Renal cortex interstitium (tissue), 11 donors: Measurements from ENCODE around the gene USP49. TPM values are rescaled to one million over a fixed set of nuclear protein-coding genes. Genes with fewer than 3 reads are reported as not detected.

Source experiments
- DNase-seq, 11 donors: peaks; one replicate each; pipeline ENCODE4 v3.0.0-alpha.2; 2013; ENCODE audit warnings: low read depth in 9 of 11, low spot score in 4 of 11; ENCODE audit errors: extremely low read depth in 1 of 11
- polyA plus RNA-seq, 3 donors: library from polyadenylated mRNA; unstranded; fragments of 120-200 nt; gene quantifications; one replicate each; pipeline ENCODE4 v1.2.1, GENCODE V29; 2013; ENCODE audit not compliant: insufficient read length in 3 of 3

USP49 gene
- polyA plus RNA-seq, 3 donors, result 13.1 to 14.5 (median 13.2) TPM

DNA sequence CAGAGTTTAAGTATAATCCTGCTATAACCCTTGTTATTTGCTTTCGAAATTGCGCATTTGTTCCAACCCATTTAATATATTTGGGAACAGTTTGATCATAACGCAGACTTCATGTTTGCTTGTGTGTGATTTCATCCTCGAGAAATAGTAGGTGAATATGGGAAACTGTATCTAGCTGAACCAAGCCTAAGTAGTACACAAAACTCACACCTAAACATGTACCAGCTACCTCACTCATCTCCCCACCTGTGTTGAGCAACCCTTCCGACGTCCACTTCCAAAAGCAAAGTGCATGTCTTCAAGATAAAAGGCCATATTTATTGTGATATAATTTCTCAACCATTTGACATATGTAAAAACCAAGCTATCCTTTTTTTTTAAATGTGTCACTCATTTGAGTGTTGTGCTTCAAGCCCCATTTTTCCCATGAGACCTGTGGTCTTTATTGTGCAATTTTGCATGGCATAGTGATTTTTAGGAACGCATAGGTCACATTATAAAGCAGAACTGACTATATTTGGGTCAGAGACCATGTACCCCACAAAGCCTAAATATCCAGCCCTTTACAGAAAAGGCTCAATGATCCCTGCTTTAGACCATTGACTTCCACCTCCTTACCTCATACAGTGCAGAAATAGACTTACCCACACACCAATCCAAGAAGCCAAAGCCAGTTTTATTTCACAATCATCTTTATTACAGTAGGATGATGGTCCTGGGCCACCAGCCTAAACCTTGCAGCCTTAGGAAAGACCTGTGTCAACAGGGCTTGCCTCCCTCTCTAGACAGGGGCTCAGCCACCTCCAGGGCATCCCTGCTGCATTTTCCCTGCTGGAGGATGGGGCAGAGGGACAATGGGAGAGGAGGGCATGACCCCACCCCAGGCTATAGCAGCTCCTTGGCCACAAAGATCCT, 39.4 kb upstream of the USP49 start:
- DNase-seq, result no peak

DNA sequence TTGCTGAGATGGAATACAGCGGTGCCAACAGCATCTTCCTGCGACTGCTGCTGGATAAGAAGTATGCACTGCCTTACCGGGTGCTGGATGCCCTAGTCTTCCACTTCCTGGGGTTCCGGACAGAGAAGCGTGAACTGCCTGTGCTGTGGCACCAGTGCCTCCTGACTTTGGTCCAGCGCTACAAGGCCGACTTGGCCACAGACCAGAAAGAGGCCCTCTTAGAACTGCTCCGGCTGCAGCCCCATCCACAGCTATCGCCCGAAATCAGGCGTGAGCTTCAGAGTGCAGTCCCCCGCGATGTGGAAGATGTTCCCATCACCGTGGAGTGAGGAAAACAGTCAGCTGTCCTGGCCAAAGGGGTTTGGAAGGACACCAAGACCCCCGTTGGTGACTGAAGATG, 37.2 kb upstream of the USP49 start:
- no peak for DNase-seq

DNA sequence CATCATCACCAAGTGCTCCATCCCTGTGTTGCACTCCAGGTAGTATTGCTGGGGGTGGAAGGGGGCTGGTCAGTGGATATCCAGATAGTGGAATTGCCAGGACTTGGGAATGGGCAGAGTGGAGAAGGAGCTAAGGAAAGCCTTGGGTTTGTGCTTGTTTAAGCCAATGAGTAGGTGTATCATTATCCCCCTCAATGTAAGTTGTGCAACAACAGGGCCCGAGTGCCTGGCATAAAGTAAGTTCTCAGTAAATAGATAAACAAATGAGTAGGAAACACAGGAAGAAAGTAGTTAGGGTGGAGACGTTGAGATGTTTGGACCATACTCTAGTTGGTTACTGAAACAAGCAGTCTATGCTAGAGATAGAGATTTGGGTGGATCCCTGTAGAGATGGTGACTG, 36.6 kb upstream of the USP49 start:
- no peak for DNase-seq

DNA sequence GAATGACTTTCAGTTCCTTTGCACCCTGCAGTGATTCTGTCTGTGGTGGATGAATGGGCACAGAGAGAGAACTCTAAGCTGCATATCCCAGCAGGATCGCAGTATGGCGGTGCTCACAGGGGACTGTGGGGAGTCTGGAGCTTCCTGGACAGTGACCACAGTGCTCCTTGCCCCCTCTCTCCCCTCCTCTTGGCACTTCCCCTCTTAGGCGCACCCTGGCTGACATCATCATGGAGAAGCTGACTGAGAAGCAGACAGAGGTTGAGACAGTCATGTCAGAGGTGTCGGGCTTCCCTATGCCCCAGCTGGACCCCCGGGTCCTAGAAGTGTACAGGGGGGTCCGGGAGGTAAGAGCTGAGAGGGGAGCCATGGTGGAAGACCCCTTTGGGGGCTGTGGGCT, 34.7 kb upstream of the USP49 start:
- DNase-seq, result no peak

DNA sequence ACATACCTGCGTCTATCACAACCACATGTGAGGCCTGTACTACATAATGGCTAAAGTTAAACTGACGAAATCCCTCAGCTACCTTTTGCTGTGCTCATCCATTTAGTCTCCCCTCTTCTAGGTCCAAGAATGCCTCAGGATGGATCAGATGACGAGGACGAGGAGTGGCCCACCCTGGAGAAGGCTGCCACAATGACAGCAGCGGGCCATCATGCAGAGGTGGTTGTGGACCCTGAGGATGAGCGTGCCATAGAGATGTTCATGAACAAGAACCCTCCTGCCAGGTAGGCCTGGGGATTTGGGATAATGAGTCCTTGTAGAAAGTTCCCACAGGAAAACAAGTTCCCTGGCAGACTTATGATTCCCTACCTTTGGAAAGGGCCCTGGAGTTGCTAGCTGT, 32.1 kb upstream of the USP49 start:
- no peak for DNase-seq

DNA sequence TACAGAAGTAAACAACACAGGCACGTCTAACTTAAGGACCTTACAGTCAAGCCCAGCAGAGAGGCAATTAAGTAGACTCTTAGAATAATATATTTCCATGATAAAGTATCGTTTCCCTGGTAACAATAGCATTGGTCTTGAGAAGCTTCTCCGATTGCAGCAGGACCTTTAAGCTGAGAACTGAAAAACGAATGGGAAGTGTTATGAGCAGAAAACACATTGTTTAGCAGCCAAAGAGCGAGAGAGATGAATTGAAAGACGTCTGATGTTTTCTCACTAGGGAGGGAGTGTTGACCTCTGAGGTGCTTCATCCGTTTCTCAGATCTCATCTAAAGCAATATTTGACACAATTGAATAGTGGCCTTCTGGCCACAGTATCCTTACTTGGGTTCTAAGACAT, 27.0 kb upstream of the USP49 start:
- no peak for DNase-seq

DNA sequence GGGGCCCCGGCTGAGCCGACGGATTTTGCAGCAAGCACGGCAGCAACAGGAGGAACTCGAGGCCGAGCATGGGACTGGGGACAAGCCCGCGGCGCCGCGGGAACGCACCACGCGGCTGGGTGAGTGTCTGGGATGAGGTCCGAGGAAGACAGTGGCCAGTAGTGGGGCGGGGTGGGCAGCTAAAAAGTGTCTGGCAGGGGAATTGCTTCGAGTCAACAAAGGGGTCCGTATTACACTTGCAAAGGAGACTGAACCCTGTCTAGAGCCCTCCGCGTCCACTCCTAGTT, 26.5 kb upstream of the USP49 start:
- peak in 1 of 11 donors; percentile 19 for DNase-seq

DNA sequence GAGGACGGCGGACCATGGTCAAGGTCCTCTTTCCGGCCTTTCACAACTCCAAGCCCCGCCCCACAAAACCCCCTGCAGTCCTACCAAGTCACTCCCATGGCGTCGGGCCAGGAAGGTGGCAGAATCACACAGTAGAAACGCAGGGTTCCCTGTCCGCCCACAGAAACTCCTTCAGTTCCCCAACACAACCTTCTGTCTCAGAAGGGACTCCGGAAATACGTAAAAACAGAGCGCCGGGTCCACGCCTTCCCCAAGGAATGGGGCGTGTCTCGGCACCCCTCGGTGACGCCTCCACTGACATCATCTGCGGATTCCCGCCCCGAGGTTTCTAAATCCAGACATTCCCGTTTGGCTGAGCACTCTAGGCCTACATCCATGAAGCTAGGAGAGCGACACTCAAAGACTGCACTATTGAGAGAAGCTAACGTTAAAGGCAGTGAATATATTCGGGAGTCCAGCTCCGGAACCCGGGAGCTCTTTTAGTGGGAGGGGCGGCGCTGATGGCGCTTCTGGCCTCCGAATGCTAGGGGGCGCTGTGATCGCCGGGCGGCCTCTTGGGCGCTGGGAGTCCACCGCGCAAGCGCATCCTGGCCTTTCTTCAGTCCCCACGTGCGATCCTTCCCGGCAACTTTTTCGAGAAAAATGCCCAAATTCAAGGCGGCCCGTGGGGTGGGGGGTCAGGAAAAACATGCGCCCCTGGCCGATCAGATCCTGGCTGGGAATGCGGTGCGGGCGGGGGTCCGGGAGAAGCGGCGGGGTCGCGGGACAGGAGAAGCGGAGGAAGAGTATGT, 25.9 kb upstream of the USP49 start, which contains the start of the genes BYSL and MED20:
TSS of gene BYSL (plus strand) at position 579 of the 791 bp plus-strand sequence. CDS start at position 643, 64 bp downstream.
TSS of gene MED20 (minus strand) at position 219 of the 791 bp plus-strand sequence. CDS start at position 98, 121 bp downstream.
- peak; percentile 84 to 95 (median 93) for DNase-seq

DNA sequence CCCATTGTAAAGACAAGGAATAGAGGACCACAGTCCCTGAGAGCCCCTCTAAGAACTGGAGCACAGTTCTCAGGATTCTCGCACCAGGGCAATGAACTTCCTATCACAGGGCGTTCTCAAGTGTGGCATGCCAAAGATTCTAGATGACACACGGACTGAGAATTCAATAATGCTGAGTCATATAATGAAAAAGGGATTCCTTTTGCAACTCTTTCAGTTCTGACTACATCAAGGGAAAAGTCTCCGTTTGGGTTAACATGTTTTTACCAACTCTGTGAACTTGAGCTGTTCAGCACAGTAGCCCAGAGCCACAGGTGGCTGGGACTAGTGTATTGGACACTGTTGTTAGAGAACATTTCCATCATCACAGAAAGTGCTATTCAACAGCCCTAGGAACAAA, 22.4 kb upstream of the USP49 start:
- no peak for DNase-seq

DNA sequence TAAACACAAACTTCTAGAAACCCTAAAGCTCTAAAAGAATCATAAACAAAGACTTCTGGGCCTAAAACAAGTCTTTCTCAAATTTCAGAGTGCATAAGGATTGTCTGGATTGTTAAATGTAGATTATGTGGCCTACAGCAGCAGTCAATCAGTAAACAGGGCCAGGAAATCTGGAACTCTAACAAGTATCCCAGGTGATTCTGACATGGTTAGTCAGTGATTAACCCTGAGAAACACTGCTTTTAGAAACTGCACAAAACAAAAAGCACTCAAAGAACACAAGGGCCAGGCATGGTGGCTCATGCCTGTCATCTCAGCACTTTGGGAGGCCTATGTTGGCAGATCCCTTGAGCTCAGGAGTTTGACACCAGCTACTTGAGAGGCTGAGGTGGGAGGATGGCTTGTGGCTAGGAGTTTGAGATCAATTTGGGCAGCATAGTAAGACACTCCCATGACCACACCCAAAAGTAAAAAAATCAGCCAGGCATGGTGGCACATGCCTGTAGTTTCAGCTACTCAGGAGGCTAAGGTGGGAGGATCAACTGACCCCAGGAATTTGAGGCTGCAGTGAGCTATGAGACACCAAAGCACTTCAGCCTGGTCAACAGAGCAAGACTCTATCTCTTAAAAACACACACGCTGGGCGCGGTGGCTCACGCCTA, 19.8 kb upstream of the USP49 start:
- no peak for DNase-seq

DNA sequence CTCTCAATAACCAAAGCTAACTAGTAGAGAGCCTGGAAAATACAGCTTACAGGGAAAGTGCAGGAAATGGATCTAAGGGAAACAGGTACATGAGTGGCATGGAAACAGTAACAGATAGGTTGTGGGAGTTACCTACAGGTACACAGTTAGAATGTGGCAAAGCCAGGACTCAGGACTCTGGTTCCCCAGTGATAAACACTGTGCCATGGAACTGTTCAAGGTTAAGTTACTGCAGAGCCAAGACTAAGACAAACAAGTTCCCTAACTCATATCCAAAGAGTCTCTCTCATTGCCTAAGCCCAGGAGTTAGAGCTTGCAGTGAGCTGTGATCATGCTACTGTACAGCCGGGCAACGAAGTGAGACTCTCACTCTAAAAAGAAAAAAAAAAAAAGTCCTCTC, 19.2 kb upstream of the USP49 start:
- DNase-seq, result no peak

DNA sequence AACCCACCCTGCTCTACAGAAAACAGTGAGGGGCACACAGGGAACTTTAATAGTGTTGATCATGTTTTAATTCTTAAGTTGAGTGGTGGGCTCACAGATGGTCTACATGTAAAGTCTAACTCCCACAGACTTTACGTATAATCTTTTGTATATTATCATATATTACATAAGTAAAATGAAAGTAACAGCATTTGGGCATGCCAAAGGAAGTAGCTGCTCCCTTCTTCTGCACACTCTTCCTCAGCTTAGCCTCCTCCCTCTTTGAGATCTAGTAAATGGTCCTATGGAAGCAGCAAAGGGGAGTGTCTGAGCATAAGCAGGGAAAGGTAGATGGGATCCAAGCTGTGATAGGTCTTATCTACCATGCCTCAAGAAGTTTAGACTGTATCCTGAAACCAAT, 14.6 kb upstream of the USP49 start:
- DNase-seq, result no peak

DNA sequence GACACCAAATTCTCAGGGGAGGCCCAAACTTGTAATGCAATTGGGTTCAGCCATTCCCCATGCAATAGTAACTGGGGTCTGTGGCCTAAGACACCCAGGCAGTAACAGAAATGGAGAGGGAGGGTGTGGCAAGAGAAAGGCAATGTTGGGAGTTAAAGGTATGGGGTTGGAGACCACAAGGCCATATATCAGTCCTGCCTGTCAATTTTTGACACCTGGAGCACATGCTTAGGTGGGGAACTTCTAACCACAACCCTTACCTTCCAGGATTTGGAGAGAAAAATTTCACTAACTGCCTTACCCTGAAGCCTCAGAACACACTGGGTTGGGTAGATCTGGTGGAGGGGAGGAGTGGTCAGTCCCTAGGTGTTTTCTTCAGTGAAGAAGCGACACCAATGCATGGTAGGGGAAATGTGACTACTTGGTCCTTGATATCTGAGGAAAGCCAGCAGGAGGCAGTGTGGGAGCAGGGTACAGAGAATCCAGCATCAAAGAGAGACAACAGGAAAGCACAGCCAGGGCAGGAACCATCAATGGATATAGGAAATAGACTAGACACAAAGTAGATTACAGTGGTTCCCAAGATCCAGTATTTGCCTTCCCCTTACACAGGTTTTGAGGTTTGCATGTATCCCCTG, 6.8 kb upstream of the USP49 start:
- no peak for DNase-seq

DNA sequence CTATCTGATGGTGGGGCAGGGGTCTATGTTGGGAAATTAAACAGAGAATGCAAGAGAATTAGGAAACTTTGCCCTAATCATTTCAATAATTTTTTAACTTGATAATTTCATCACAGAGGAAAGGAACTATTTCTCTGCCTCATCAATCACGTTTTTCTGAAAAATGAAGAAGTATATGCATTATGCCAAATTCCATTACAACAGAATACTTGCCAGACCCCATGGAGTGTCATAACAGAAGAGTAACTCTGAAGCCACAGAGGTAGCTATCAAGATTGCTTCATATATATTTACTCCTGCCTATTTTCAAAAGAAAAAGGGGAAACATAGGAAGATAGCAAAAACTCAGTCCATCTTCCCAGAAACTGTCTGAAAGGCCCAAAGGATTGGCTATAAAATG, 5.7 kb upstream of the USP49 start:
- DNase-seq, result no peak

DNA sequence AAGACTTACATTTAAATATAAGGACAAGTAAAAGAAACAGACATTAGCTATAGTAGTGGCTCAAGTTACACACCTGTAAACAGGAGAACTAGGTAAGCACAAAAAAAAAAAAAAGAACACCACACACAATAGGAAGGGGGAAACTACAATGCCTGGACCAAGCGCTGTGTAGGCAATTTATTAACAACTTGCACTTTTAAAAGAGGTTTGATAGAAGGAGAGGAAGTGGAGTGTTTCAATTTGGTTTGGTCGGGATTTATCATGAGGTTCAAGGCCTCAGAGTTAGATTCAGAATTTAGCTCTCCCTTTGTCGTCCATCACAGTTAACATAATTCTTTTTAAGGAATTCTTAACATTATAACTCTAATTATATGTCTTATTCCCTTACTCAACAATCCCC, 1.1 kb upstream of the USP49 start:
- no peak for DNase-seq

DNA sequence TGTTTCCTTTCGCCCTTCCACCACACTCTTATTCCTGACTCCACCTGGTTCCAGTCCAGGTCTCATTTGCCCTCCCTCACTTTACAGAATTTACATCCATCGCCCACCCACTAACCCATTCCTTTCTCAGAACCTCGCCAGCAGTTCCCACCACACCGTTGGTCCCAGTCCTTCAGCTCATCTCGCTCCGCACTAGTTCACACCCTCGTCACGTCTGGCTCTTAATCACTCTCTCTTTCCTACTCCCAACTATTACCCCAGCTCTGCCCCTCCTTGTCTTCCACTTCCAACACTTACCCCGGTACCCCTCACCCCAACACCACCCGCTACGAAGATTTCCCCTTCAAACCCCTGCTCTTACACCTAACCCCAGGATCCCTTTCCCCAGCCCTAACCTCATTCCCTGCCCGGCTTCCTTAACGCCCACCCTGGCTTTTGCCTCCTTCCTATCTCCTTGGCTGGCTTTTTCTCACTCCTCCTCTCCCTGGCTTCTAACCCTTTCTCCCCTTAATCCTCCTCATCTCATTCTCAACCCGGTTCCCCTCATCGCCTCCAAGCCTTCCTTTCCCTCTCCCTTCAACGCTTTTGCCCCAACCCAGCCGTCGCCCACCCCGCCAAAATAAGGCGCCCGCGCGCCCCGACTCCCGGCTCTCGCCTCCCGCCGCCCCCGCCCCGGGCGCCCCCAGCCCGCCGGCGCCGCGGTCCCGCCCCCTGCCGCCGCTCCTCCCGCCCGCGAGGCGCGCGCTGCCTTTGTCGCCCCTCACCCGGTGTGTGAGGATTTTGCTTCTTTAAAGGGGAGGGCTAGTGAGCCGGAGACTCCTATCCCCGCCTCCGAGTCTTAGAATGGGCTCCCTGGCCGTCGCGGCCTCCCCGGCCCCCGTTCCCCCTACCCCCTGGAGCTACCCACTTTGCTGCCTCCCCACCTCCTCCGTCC, 542 bp downstream of the USP49 start:
- DNase-seq, result peak in 5 of 11 donors; percentile 10 to 35 (median 12)

DNA sequence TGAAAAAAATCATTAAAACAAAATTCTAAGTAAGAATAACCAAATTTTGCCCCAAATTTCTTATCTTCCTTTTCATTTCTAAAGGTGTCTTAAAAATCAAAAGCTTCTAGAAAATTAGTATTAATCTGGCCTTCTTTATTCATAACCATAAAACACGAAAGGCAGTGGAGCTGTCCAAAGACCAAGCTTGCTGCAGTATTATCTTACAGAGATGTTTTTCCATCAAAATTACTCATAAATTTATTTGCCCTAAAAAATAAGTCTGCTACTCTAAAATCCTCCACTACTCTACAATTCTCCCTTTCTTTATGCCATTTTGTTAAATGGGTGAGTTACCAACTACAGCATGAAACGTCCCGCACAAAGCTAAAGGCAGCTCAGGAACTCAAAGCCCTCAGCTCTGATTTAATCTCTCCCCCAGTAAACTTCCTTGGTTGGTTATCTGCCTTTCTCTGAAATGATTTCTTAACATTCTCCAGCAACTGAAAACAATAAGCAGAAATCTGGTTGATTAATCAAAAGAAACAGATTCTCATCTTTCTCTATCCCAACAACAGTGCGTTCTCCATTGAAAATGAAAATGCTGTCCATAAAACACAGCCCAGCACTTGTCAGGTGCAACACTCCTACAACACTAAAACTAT, 2.1 kb downstream of the USP49 start:
- no peak for DNase-seq

DNA sequence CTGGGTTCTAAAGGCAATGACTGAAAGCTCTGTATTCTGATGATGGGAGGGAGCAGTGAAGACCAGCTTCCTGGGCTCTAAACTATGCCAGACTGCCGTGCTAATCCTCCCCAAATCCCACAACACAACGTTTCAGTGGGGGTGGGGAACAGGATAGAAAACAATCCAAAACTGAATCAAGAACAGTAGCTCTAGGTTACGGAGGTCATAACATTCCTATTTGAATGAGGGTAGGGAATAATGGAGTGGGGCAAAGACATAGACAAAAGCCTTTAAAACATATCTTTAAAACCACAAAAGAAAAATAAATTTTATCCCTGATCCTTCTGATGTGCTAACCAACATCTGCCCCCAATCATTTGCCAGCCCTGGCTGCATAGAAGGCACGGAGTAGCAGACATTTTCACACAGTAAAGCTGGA, 7.8 kb downstream of the USP49 start:
- no peak for DNase-seq
